NCI-H82 treated with DMSO at 0.1 percent for 48 hours (cell line): ENCODE measurements around the gene ZNF737.
"Not testable (repeated sequence)": the region's sequence is repeated elsewhere in the genome, so short reads cannot be mapped to it uniquely, and the experiment has no call there.

Experiments used
- DNase-seq: peaks from one replicate; lab custom pipeline; 2025; ENCODE audit not compliant: unreplicated experiment; lab: John Stamatoyannopoulos, UW

Gene ZNF737

GRCh38 chr19:20565321-20566018, at the start of gene ZNF737:
TSS of gene ZNF737 (minus strand) at chr19:20565781. CDS start at chr19:20565640, 141 bp downstream.
- DNase-seq = peak; percentile 61

GRCh38 chr19:20614971-20615370, 49.4 kb upstream of the ZNF737 start:
- DNase-seq = not testable (repeated sequence)

- DNase-seq = no peak
These were observed 47.2 kb upstream of the ZNF737 start for GRCh38 chr19:20612711-20613316.

- DNase-seq = no peak
These were observed 46.3 kb upstream of the ZNF737 start for GRCh38 chr19:20611866-20612265.

DNA sequence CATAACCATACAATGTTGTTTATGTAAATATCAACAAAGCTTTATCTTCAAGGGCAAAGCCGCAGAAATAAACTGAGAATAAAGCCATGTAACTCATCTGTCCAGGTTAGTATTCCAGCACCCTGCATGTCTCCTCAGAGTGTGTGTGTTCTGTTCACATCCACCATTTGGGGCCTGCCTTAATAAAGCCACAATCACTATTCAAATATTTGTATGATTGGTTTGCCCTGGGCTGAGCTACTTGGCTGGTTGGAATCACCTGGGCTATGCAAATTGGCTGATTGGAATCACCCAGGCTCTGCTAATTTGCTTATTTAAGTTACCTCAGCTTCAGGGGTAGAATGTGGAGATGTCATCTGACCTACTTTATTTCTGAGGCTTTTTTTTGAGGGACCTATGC, 42.4 kb upstream of the ZNF737 start:
- DNase-seq = no peak

- DNase-seq = no peak
These were observed 7.0 kb downstream of the ZNF737 start for GRCh38 chr19:20558571-20558970.

GRCh38 chr19:20558011-20558410, 7.6 kb downstream of the ZNF737 start:
- no peak for DNase-seq

- not testable (repeated sequence) for DNase-seq
These were observed 20.8 kb downstream of the ZNF737 start for GRCh38 chr19:20544667-20545333.

GRCh38 chr19:20530303-20530702, 35.3 kb downstream of the ZNF737 start:
- DNase-seq = not testable (repeated sequence)

GRCh38 chr19:20513189-20513904, 52.2 kb downstream of the ZNF737 start:
- DNase-seq = no peak

- no peak for DNase-seq
These were observed 62.1 kb downstream of the ZNF737 start for GRCh38 chr19:20503476-20503875.
